NOMO-1 treated with DMSO at 0.1 percent for 48 hours (cell line): ENCODE data around the gene ZNF668.

Experiments used
- DNase-seq: peaks from one replicate; lab custom pipeline; 2025; ENCODE audit not compliant: unreplicated experiment; lab: John Stamatoyannopoulos, UW

ZNF668 gene

GRCh38 chr16:31081428-31082351 is 7.7 kb upstream of the ZNF668 start:
- no peak for DNase-seq

GRCh38 chr16:31080756-31081419 is 6.8 kb upstream of the ZNF668 start:
- no peak for DNase-seq

- DNase-seq: no peak
Observed at GRCh38 chr16:31080035-31080629, 6.1 kb upstream of the ZNF668 start.

GRCh38 chr16:31079342-31079944 is 5.4 kb upstream of the ZNF668 start:
- peak; percentile 85 for DNase-seq

GRCh38 chr16:31078597-31079341 is 4.7 kb upstream of the ZNF668 start:
- DNase-seq: no peak

GRCh38 chr16:31077592-31078396 is 3.8 kb upstream of the ZNF668 start:
- no peak for DNase-seq

- DNase-seq: no peak
Observed at GRCh38 chr16:31077024-31077423, 3.0 kb upstream of the ZNF668 start.

GRCh38 chr16:31076319-31076718 is 2.3 kb upstream of the ZNF668 start:
- DNase-seq: no peak

- no peak for DNase-seq
Observed at GRCh38 chr16:31074814-31075183, 759 bp upstream of the ZNF668 start.

GRCh38 chr16:31073142-31073969 is 684 bp downstream of the ZNF668 start:
- peak; percentile 79 for DNase-seq

- DNase-seq: peak; percentile 29
Observed at GRCh38 chr16:31072540-31073141, 1.4 kb downstream of the ZNF668 start.

- DNase-seq: peak; percentile 9
Observed at GRCh38 chr16:31071861-31072260, 2.2 kb downstream of the ZNF668 start.

- DNase-seq: no peak
Observed at GRCh38 chr16:31067342-31067741, 6.7 kb downstream of the ZNF668 start.

- DNase-seq: no peak
Observed at GRCh38 chr16:31064882-31065461, 9.1 kb downstream of the ZNF668 start.

- DNase-seq: no peak
Observed at GRCh38 chr16:31063843-31064611, 10.0 kb downstream of the ZNF668 start.

GRCh38 chr16:31063495-31063842 is 10.6 kb downstream of the ZNF668 start:
- DNase-seq: no peak

GRCh38 chr16:31061813-31062440 is 12.1 kb downstream of the ZNF668 start:
- DNase-seq: no peak
